ENCODE measurements around the gene RARB. TPM values are rescaled to one million over a fixed set of nuclear protein-coding genes. Genes with fewer than 3 reads are reported as not detected.

The RARB gene
- total RNA-seq, 1 donor from 2014 or later, result not detected

- no peak for TF ChIP-seq CTCF (IDR thresholded peaks at IDR 0.05)
- DNase-seq (no peak), ATAC-seq (ENCODE audit: low read depth) (no peak)
- H3K36me3 Mint-ChIP-seq (ENCODE audit: low read depth), result no peaks in the 10 kb centered on the region
- H3K9me3 Mint-ChIP-seq, result peaks cover 3% of the 10 kb centered on the region
- H3K27me3 Mint-ChIP-seq, result peaks cover under 1% of the 10 kb centered on the region
- no peak overlapping the region for H3K4me3 Mint-ChIP-seq
- H3K4me1 Mint-ChIP-seq, result no peaks in the 10 kb centered on the region
- ChIA-PET POLR2A (no interaction called here), CTCF (no interaction called here)
- no peak overlapping the region for H3K27ac Mint-ChIP-seq
- intact Hi-C loops (cut with micrococcal nuclease), result no loop called here
These were observed 87.1 kb downstream of the RARB start for GRCh38 chr3:25515171-25515570.

DNA sequence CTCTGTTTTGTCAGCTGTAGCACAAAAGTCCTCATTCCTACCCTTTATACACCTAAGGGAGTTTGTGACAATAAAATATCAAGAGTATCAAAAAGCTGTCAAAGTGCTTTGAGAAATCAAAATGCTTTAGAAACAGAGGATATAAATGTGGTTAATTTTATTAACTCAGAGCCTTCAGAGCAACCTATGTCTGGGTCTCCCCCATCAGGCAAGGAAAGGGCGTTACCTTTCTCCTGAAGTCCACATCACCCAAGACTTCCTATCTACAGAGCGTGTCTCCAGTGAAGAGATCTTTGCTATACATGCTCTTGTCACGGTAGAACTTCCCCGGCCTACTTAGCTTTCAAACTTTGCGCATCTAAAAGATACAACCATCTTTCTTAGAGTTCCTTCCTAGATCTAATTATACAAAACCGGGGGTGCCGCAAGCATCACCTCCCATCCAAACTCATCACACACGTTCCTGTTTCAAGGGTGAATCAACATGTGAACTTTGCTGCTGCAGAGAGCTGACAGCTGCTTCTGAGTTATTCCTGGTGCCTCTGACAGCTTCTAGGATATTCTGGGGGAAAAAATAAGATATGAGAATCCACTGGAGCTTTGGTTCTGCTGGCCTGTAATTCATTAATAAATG, 93.0 kb downstream of the RARB start:
- no peaks in the 10 kb centered on the region for H3K4me1 Mint-ChIP-seq
- no peak overlapping the region for H3K4me3 Mint-ChIP-seq
- no peak for TF ChIP-seq CTCF (IDR thresholded peaks at IDR 0.05)
- DNase-seq (no peak), ATAC-seq (ENCODE audit: low read depth) (no peak)
- peaks cover 2% of the 10 kb centered on the region for H3K27me3 Mint-ChIP-seq
- no peaks in the 10 kb centered on the region for H3K36me3 Mint-ChIP-seq (ENCODE audit: low read depth)
- no peaks in the 10 kb centered on the region for H3K9me3 Mint-ChIP-seq
- ChIA-PET POLR2A (no interaction called here), CTCF (no interaction called here)
- intact Hi-C loops (cut with micrococcal nuclease), result no loop called here
- H3K27ac Mint-ChIP-seq, result no peak overlapping the region

GRCh38 chr3:25527336-25527735, 99.3 kb downstream of the RARB start:
- no peak for TF ChIP-seq CTCF (IDR thresholded peaks at IDR 0.05)
- no peak for ATAC-seq (ENCODE audit: low read depth)
- H3K36me3 Mint-ChIP-seq (ENCODE audit: low read depth), result no peaks in the 10 kb centered on the region
- ChIA-PET CTCF (no interaction called here), POLR2A (no interaction called here)
- no peak overlapping the region for H3K4me3 Mint-ChIP-seq
- no peak overlapping the region for H3K27ac Mint-ChIP-seq
- intact Hi-C loops (cut with micrococcal nuclease), result no loop called here
- peaks cover 3% of the 10 kb centered on the region for H3K9me3 Mint-ChIP-seq
- H3K27me3 Mint-ChIP-seq, result no peaks in the 10 kb centered on the region
- no peak for DNase-seq
- H3K4me1 Mint-ChIP-seq, result no peaks in the 10 kb centered on the region

GRCh38 chr3:25527801-25528200, 99.7 kb downstream of the RARB start:
- ChIA-PET CTCF (no interaction called here), POLR2A (no interaction called here)
- Mint-ChIP-seq H3K27ac (no peak overlapping the region), H3K9me3 (peaks cover 6% of the 10 kb centered on the region), H3K36me3 (ENCODE audit: low read depth) (no peaks in the 10 kb centered on the region), H3K4me3 (no peak overlapping the region), H3K27me3 (no peaks in the 10 kb centered on the region), H3K4me1 (no peaks in the 10 kb centered on the region)
- no peak for ATAC-seq (ENCODE audit: low read depth)
- TF ChIP-seq CTCF (IDR thresholded peaks at IDR 0.05), result no peak
- intact Hi-C loops (cut with micrococcal nuclease), result no loop called here
- DNase-seq, result no peak

GRCh38 chr3:25531971-25532370, 103.9 kb downstream of the RARB start:
- intact Hi-C loops (cut with micrococcal nuclease), result loop anchor here (2.0 kb wide), 1 partner anchor 1181 kb away; no protein-coding TSS in a partner anchor
- CTCF ChIA-PET, result no interaction called here
- H3K36me3 Mint-ChIP-seq (ENCODE audit: low read depth), result no peaks in the 10 kb centered on the region
- POLR2A ChIA-PET, result no interaction called here
- no peak overlapping the region for H3K4me3 Mint-ChIP-seq
- ATAC-seq (ENCODE audit: low read depth), result no peak
- no peaks in the 10 kb centered on the region for H3K4me1 Mint-ChIP-seq
- DNase-seq, result no peak
- no peak for TF ChIP-seq CTCF (IDR thresholded peaks at IDR 0.05)
- no peaks in the 10 kb centered on the region for H3K27me3 Mint-ChIP-seq
- H3K9me3 Mint-ChIP-seq, result peaks cover 6% of the 10 kb centered on the region
- no peak overlapping the region for H3K27ac Mint-ChIP-seq
